K562 (cell line): Measurements from ENCODE around the gene SHOC1. TPM values are rescaled to one million over a fixed set of nuclear protein-coding genes. Genes with fewer than 3 reads are reported as not detected.
A peak's percentile ranks its signal among the peaks of the same experiment; 100 is the strongest.

Source experiments
- ARID2 ChIP-seq: fragments of 450-650 bp; IDR thresholded peaks from 2 replicates; pipeline ENCODE4 v1.6.1; 2017; ENCODE audit warnings: antibody characterized with exemption, mild to moderate bottlenecking
- ARNT ChIP-seq, 2 experiments: fragments of 450-650 bp; IDR thresholded peaks; 2 replicates each; pipeline ENCODE4 v1.6.1; 2016; ENCODE audit warnings: mild to moderate bottlenecking in 1 of 2
- CSDE1 ChIP-seq, 2 experiments: fragments of 450-650 bp; IDR thresholded peaks; 2 replicates each; pipeline ENCODE4 v1.6.1; 2016; ENCODE audit warnings: mild to moderate bottlenecking in 1 of 2
- DEAF1 ChIP-seq: fragments of 450-650 bp; formaldehyde crosslinking; IDR thresholded peaks from 2 replicates; pipeline ENCODE4 v1.4.0; 2020; ENCODE audit warnings: mild to moderate bottlenecking, moderate library complexity
- ELF1 ChIP-seq: fragments of 200-800 bp; sonication (Bioruptor generic); IDR thresholded peaks from 2 replicates; pipeline ENCODE4 v1.6.1; 2016; ENCODE audit warnings: missing genetic modification characterization, missing compliant biosample characterization
- EP400 ChIP-seq: fragments of 450-650 bp; IDR thresholded peaks from 2 replicates; pipeline ENCODE4 v1.6.1; 2017; ENCODE audit warnings: antibody characterized with exemption, mild to moderate bottlenecking, moderate library complexity
- ETS2 ChIP-seq: IDR thresholded peaks from 2 replicates; pipeline ENCODE4 v1.6.1; 2016; ENCODE audit warnings: borderline replicate concordance, missing genetic modification characterization, mild to moderate bottlenecking, moderate library complexity, missing compliant biosample characterization; ENCODE audit not compliant: poor library complexity, severe bottlenecking
- FOXK2 ChIP-seq, 2 experiments: fragments of 450-650 bp; IDR thresholded peaks in 1 of 2; conservative IDR thresholded peaks in 1 of 2; 2 replicates each; pipeline ENCODE4 v1.6.1; 2016; ENCODE audit warnings: low read depth in 2 of 2, mild to moderate bottlenecking in 1 of 2
- MAZ ChIP-seq, 2 experiments: fragments of 450-650 bp in 1 of 2; sonication (generic) in 1 of 2; formaldehyde crosslinking; IDR thresholded peaks in 1 of 2; conservative IDR thresholded peaks in 1 of 2; 2 replicates each; pipeline versions ENCODE4 v1.4.0 to v1.5.0; 2020; ENCODE audit warnings: mild to moderate bottlenecking in 1 of 2, missing genetic modification reagents in 1 of 2
- MNT ChIP-seq, 2 experiments: fragments of 450-650 bp; conservative IDR thresholded peaks; 2 replicates each; pipeline ENCODE4 v1.6.1; 2017; ENCODE audit warnings: mild to moderate bottlenecking in 2 of 2, moderate library complexity in 2 of 2
- MTA3 ChIP-seq: fragments of 450-650 bp; formaldehyde crosslinking; IDR thresholded peaks from 2 replicates; pipeline ENCODE4 v1.6.1; 2017; ENCODE audit warnings: mild to moderate bottlenecking, borderline replicate concordance
- POLR2B ChIP-seq: fragments of 450-650 bp; IDR thresholded peaks from 2 replicates; pipeline ENCODE4 v1.6.1; 2018; ENCODE audit warnings: low read depth; ENCODE audit not compliant: partially characterized antibody
- SAFB2 ChIP-seq: fragments of 200-400 bp; formaldehyde crosslinking; IDR thresholded peaks from 2 replicates; pipeline ENCODE4 v1.6.1; 2018; ENCODE audit warnings: borderline replicate concordance, low read length, low read depth, moderate library complexity; ENCODE audit not compliant: severe bottlenecking
- ZNF282 ChIP-seq: sonication (generic); formaldehyde crosslinking; IDR thresholded peaks from 2 replicates; pipeline ENCODE4 v1.8.1; 2023; ENCODE audit warnings: missing genetic modification reagents
- ZNF354B ChIP-seq: fragments of 250-450 bp; sonication (Bioruptor Pico); IDR thresholded peaks from 2 replicates; pipeline ENCODE4 v1.4.0; 2020
- ZNF583 ChIP-seq: fragments of 250-450 bp; sonication (Bioruptor Pico); IDR thresholded peaks from 2 replicates; pipeline ENCODE4 v1.4.0; 2020
- ZNF592 ChIP-seq: fragments of 450-650 bp; IDR thresholded peaks from 2 replicates; pipeline ENCODE4 v1.6.1; 2017; ENCODE audit warnings: antibody characterized with exemption, mild to moderate bottlenecking
- polyA plus RNA-seq, 8 experiments: library from polyadenylated mRNA; depleted of rRNA in 4 of 8; stranded (reverse) in 5 of 8; unstranded in 3 of 8; fragments of >200 nt; fragmentation: Nextera tagmentation in 2 of 8; fragmentation: Illumina TruSeq in 1 of 8; extraction: Ambion mirVana in 2 of 8; extraction: Trizol in 1 of 8; gene quantifications; 2 replicates each; pipeline versions ENCODE4 v1.2.1 to v1.2.3, GENCODE V29; 2011 to 2014; ENCODE audit warnings: inconsistent platforms in 1 of 8, missing spikeins in 1 of 8
- total RNA-seq, 7 experiments: library from RNA; depleted of rRNA in 6 of 7; stranded (reverse); fragments of >200 nt in 6 of 7; fragmentation: Illumina TruSeq in 2 of 7; extraction: Trizol in 2 of 7; gene quantifications; 2 replicates each; pipeline versions ENCODE4 v1.2.1 to v1.2.3, GENCODE V29; 2011 to 2021; ENCODE audit warnings: low replicate concordance in 1 of 7

The SHOC1 gene
- total and polyA plus RNA-seq, 9 of the 15 experiments (the other 6 are each of a cell fraction or from before 2014, with no cell fraction given) = 0.03 to 0.09 (median 0.04) TPM; not detected in 6

GRCh38 chr9:111759762-111760639, 34.7 kb downstream of the SHOC1 start (continued):
- TF ChIP-seq ZNF592 (peak; percentile 65; the same call in 1 of the 2 replicates), ETS2 (tag) (no peak), DEAF1 (CRISPR knock-in tag) (peak; percentile 93), ELF1 (tag) (0 out of 2 replicates have a peak, but pooled peaks have one; percentile 46), POLR2B (no peak), MAZ (CRISPR knock-in tag; conservative IDR thresholded peaks at IDR 0.05 in 1 of 2, IDR thresholded peaks at IDR 0.05 in 1 of 2) (peak in 1 of 2 experiments; percentile 59; a peak in 1 of 4 replicates), CSDE1 (IDR thresholded peaks at IDR 0.05) (no peak), ZNF583 (CRISPR knock-in tag) (no peak), SAFB2 (no peak), ZNF282 (CRISPR knock-in tag) (no peak), FOXK2 (conservative IDR thresholded peaks at IDR 0.05 in 1 of 2, IDR thresholded peaks at IDR 0.05 in 1 of 2; ENCODE audit: low read depth in 2 of 2) (peak; percentile 63 to 84), ARID2 (0 out of 2 replicates have a peak, but pooled peaks have one; percentile 73), MTA3 (no peak), ARNT (IDR thresholded peaks at IDR 0.05) (peak in 1 of 2 experiments; percentile 88; a peak in 1 of 4 replicates), ZNF354B (CRISPR knock-in tag) (no peak), EP400 (peak; percentile 28; the same call in 1 of the 2 replicates), MNT (conservative IDR thresholded peaks at IDR 0.05) (peak; percentile 27 to 41; a peak in 1 of 4 replicates)
